H1 (cell line): ENCODE measurements around the gene DDR2. TPM values are rescaled to one million over a fixed set of nuclear protein-coding genes. Genes with fewer than 3 reads are reported as not detected.

Experiments used
- CTCF ChIA-PET: fragments of 300-600 bp; sonication (Branson Sonifier 250); formaldehyde crosslinking; loops from one replicate; lab custom pipeline; 2021; ENCODE audit not compliant: partially characterized antibody; lab: Charles Lee
- POLR2A ChIA-PET: fragments of 300-600 bp; sonication (Branson Sonifier 250); formaldehyde crosslinking; loops from one replicate; lab custom pipeline; 2021; ENCODE audit warnings: inconsistent platforms; ENCODE audit not compliant: partially characterized antibody; lab: Charles Lee
- DNase-seq, 2 experiments: peaks; one replicate each; pipeline versions ENCODE4 v3.0.0 to v3.0.0-alpha.2; 2010 to 2022; ENCODE audit warnings: low spot score in 2 of 2, low read depth in 1 of 2, mixed read lengths in 1 of 2
- FAIRE-seq: peaks from 2 replicates; lab custom pipeline; 2011; peaks lifted over from hg19 to GRCh38; lab: Jason Lieb, UNC
- H2AFZ ChIP-seq: 2 replicates; pipeline ENCODE4 v1.8.1; 2012; ENCODE audit warnings: low read length, inconsistent platforms
- H2AK5ac ChIP-seq: 2 replicates; pipeline ENCODE4 v1.6.1; 2013; ENCODE audit warnings: low read depth, low read length
- H2BK120ac ChIP-seq: replicated peaks from 2 replicates; pipeline ENCODE3; 2013; ENCODE audit warnings: low read depth, low read length, inconsistent platforms
- H2BK12ac ChIP-seq: 2 replicates; pipeline ENCODE4 v1.6.1; 2013; ENCODE audit warnings: low read depth, low read length
- H2BK15ac ChIP-seq: 2 replicates; pipeline ENCODE4 v1.6.1; 2013; ENCODE audit warnings: low read length
- H2BK20ac ChIP-seq: 2 replicates; pipeline ENCODE4 v1.6.1; 2013; ENCODE audit warnings: low read length
- H2BK5ac ChIP-seq: 2 replicates; pipeline ENCODE4 v1.6.1; 2013; ENCODE audit warnings: low read depth, low read length
- H3K14ac ChIP-seq: 2 replicates; pipeline ENCODE4 v1.6.1; 2013; ENCODE audit warnings: inconsistent platforms; ENCODE audit not compliant: insufficient read length
- H3K18ac ChIP-seq: 2 replicates; pipeline ENCODE4 v1.6.1; 2013; ENCODE audit warnings: low read length; ENCODE audit errors: extremely low read depth
- H3K23ac ChIP-seq: 2 replicates; pipeline ENCODE4 v1.6.1; 2013; ENCODE audit warnings: inconsistent platforms; ENCODE audit not compliant: insufficient read length
- H3K23me2 ChIP-seq: 2 replicates; pipeline ENCODE4 v1.6.1; 2013; ENCODE audit warnings: low read depth, low read length
- H3K27ac ChIP-seq: 2 replicates; pipeline ENCODE4 v1.6.1; 2011; ENCODE audit warnings: low read depth, low read length, inconsistent platforms
- H3K27me3 ChIP-seq, 4 experiments: replicated peaks in 1 of 4; 1 replicate in 1 of 4; 2 replicates in 3 of 4; pipeline versions ENCODE4 v1.6.1 to v1.8.1; 2011 to 2013; ENCODE audit warnings: low read length in 3 of 4, mild to moderate bottlenecking in 3 of 4, inconsistent platforms in 2 of 4, mixed read lengths in 2 of 4, moderate library complexity in 1 of 4; ENCODE audit not compliant: control insufficient read depth in 3 of 4, insufficient read depth in 3 of 4; ENCODE audit errors: extremely low read depth in 1 of 4
- H3K36me3 ChIP-seq, 4 experiments: 2 replicates each; pipeline versions ENCODE4 v1.6.1 to v1.8.1; 2011 to 2013; ENCODE audit warnings: mild to moderate bottlenecking in 4 of 4, low read length in 3 of 4, moderate library complexity in 2 of 4, control low read depth in 1 of 4, inconsistent platforms in 1 of 4; ENCODE audit not compliant: insufficient read depth in 4 of 4, control insufficient read depth in 2 of 4
- H3K4ac ChIP-seq: replicated peaks from 2 replicates; pipeline ENCODE3; 2013; ENCODE audit warnings: low read length, low read depth, mixed read lengths, inconsistent platforms; ENCODE audit not compliant: insufficient read length
- H3K4me1 ChIP-seq, 4 experiments: replicated peaks in 1 of 4; 1 replicate in 1 of 4; 2 replicates in 3 of 4; pipeline versions ENCODE4 v1.6.1 to v1.8.1; 2011 to 2013; ENCODE audit warnings: low read length in 3 of 4, inconsistent platforms in 2 of 4, mixed read lengths in 1 of 4; ENCODE audit not compliant: insufficient read depth in 4 of 4, control insufficient read depth in 3 of 4
- H3K4me2 ChIP-seq, 2 experiments: 2 replicates each; pipeline versions ENCODE4 v1.6.1 to v1.8.1; 2011 to 2013; ENCODE audit warnings: low read depth in 2 of 2, low read length in 2 of 2, control low read depth in 1 of 2, inconsistent platforms in 1 of 2, mild to moderate bottlenecking in 1 of 2; ENCODE audit not compliant: insufficient read depth in 1 of 2
- H3K4me3 ChIP-seq, 4 experiments: fragments of 200-600, 300-600 bp in 1 of 4; sonication (generic), shearing (Covaris generic), sonication (Bioruptor Twin) in 1 of 4; 2 replicates each; pipeline versions ENCODE4 v1.5.1 to v1.8.1; 2011 to 2016; ENCODE audit warnings: low read length in 4 of 4, low read depth in 3 of 4, control low read depth in 2 of 4, inconsistent platforms in 2 of 4, mild to moderate bottlenecking in 2 of 4, mixed read lengths in 1 of 4, moderate library complexity in 1 of 4; ENCODE audit not compliant: insufficient read depth in 2 of 4; ENCODE audit errors: extremely low read depth in 1 of 4
- H3K56ac ChIP-seq: replicated peaks from 2 replicates; pipeline ENCODE3; 2013; ENCODE audit warnings: low read depth, mild to moderate bottlenecking, mixed read lengths, low read length, inconsistent platforms; ENCODE audit not compliant: insufficient read length
- H3K79me1 ChIP-seq: 2 replicates; pipeline ENCODE4 v1.6.1; 2013; ENCODE audit warnings: low read depth, low read length, control low read depth
- H3K79me2 ChIP-seq, 2 experiments: 2 replicates each; pipeline versions ENCODE4 v1.6.1 to v1.8.1; 2012 to 2013; ENCODE audit warnings: low read length in 2 of 2, mild to moderate bottlenecking in 2 of 2, inconsistent platforms in 1 of 2; ENCODE audit not compliant: insufficient read depth in 2 of 2, control insufficient read depth in 1 of 2
- H3K9ac ChIP-seq, 4 experiments: replicated peaks in 1 of 4; 1 replicate in 1 of 4; 2 replicates in 3 of 4; pipeline versions ENCODE4 v1.6.1 to v1.8.1; 2011 to 2013; ENCODE audit warnings: low read depth in 3 of 4, low read length in 3 of 4, control low read depth in 2 of 4, mild to moderate bottlenecking in 2 of 4, moderate library complexity in 2 of 4, inconsistent platforms in 1 of 4; ENCODE audit errors: extremely low read depth in 1 of 4
- H3K9me3 ChIP-seq, 2 experiments: 2 replicates each; pipeline versions ENCODE4 v1.6.1 to v1.8.1; 2012 to 2013; ENCODE audit warnings: mild to moderate bottlenecking in 2 of 2, moderate library complexity in 2 of 2, control low read depth in 1 of 2, inconsistent platforms in 1 of 2, low read depth in 1 of 2, low read length in 1 of 2, mixed read lengths in 1 of 2; ENCODE audit not compliant: insufficient read depth in 2 of 2
- H4K20me1 ChIP-seq, 2 experiments: replicated peaks in 1 of 2; 2 replicates each; pipeline versions ENCODE3 to v1.8.1; 2011 to 2013; ENCODE audit warnings: inconsistent platforms in 2 of 2, low read length in 2 of 2, mild to moderate bottlenecking in 1 of 2; ENCODE audit not compliant: insufficient read depth in 2 of 2, control insufficient read depth in 1 of 2
- H4K5ac ChIP-seq: 2 replicates; pipeline ENCODE4 v1.6.1; 2013; ENCODE audit warnings: low read length, low read depth, mixed read lengths, inconsistent platforms; ENCODE audit not compliant: insufficient read length
- H4K8ac ChIP-seq: 2 replicates; pipeline ENCODE4 v1.8.0; 2013; ENCODE audit warnings: mild to moderate bottlenecking, moderate library complexity, low read length, inconsistent platforms; ENCODE audit not compliant: insufficient read depth; ENCODE audit errors: extremely low read depth
- H4K91ac ChIP-seq: replicated peaks from 2 replicates; pipeline ENCODE3; 2013; ENCODE audit warnings: low read length, mixed read lengths, inconsistent platforms; ENCODE audit not compliant: insufficient read length
- BACH1 ChIP-seq: IDR thresholded peaks from 2 replicates; pipeline ENCODE4 v1.6.1; 2012; ENCODE audit warnings: low read length, improper control_type of control experiment
- WGBS, 2 experiments: shearing (Covaris generic) in 1 of 2; methylation state at CpG; one replicate each; pipeline versions ENCODE4 v1.1.6 to v1.1.7; 2013 to 2015; ENCODE audit warnings: low lambda C conversion rate in 2 of 2, mixed read lengths in 2 of 2, inconsistent platforms in 1 of 2, low coverage in 1 of 2, missing lambda C conversion rate in 1 of 2; ENCODE audit not compliant: insufficient replicate concordance in 2 of 2, insufficient coverage in 1 of 2, insufficient read length in 1 of 2; ENCODE audit errors: extremely low coverage in 1 of 2, missing lambda C conversion rate in 1 of 2; 5-methylcytosine and 5-hydroxymethylcytosine counted together
- polyA plus RNA-seq, 7 experiments: library from polyadenylated mRNA; depleted of rRNA in 3 of 7; stranded (reverse) in 5 of 7; unstranded in 2 of 7; fragments of >200 nt in 5 of 7; fragments of 200-250 nt in 2 of 7; gene quantifications; 1 replicate in 5 of 7; 2 replicates in 1 of 7; 4 replicates in 1 of 7; pipeline versions ENCODE4 v1.2.1 to v1.2.3, GENCODE V29; 2011 to 2013; ENCODE audit warnings: missing spikeins in 2 of 7, mixed read lengths in 2 of 7
- total RNA-seq: library from RNA; stranded (reverse); fragmentation: NEBNext Ultra II Directional; extraction: Animal tissue kit (Norgen Biotek cat#: 25700); gene quantifications from 2 replicates; pipeline ENCODE4 v1.2.1, GENCODE V29; 2021

Gene DDR2
- total and polyA plus RNA-seq, 2 of the 8 experiments (the other 6 are each of a cell fraction or from before 2014, with no cell fraction given), result 1.00 to 2.1 TPM

DNA sequence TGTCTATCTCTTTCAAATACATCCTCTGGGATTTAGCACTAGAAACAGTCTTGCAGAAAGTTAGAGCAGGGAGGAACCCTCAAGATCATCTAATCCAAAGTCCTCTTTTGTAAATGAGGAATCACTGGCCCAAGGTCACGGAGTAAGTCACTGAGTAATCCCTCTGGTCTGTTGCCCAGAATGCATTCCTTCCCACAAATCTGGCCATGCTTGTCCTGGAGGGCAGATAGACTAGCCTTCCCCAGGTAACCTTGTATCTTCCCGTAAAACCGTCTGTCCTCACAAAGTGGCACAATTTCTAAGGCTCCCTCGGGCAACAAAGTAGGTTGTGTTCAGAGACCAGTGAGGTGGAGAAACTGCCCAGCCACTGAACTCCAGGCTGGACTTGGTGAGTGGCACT is 46.2 kb downstream of the DDR2 start:
- H3K79me2 ChIP-seq, result no peaks in the 10 kb centered on the region
- no peaks in the 10 kb centered on the region for H3K79me1 ChIP-seq

More for the DNA sequence above, 46.2 kb downstream of the DDR2 start:
- H3K4me1 ChIP-seq, result no peaks in the 10 kb centered on the region
- 96% methylated on average over 4 of the region's 4 CpGs; no CpG with 5 or more reads in 1 of the 2 experiments for WGBS, 2 experiments
- no peak for FAIRE-seq
- H3K9ac ChIP-seq, result no peak overlapping the region
- H2BK20ac ChIP-seq, result no peak overlapping the region
- H2BK15ac ChIP-seq, result no peak overlapping the region
- H3K56ac ChIP-seq, result no peak overlapping the region
- no peak overlapping the region for H4K91ac ChIP-seq
- no peak overlapping the region for H2AK5ac ChIP-seq
- no peaks in the 10 kb centered on the region for H3K23me2 ChIP-seq
- H3K18ac ChIP-seq, result no peak overlapping the region
- H4K5ac ChIP-seq, result no peak overlapping the region
- H2BK12ac ChIP-seq, result no peak overlapping the region
- no peak overlapping the region for H3K4ac ChIP-seq
- H3K4me2 ChIP-seq, result no peak overlapping the region
- ChIA-PET POLR2A (no interaction called here), CTCF (interaction anchor here (0.6 to 3.6 kb wide), 7 partner anchors 10 to 62 kb away, joined by 3 to 17 read pairs (median 4); no protein-coding TSS in a partner anchor)
- H3K23ac ChIP-seq, result no peak overlapping the region
- no peak overlapping the region for H4K8ac ChIP-seq
- no peak for DNase-seq
- H3K9me3 ChIP-seq, result no peaks in the 10 kb centered on the region
- no peak overlapping the region for H3K27ac ChIP-seq
- no peak overlapping the region for H3K14ac ChIP-seq
- no peak for TF ChIP-seq BACH1
- no peaks in the 10 kb centered on the region for H3K36me3 ChIP-seq
- no peak overlapping the region for H2AFZ ChIP-seq
- no peak overlapping the region for H2BK120ac ChIP-seq
- no peaks in the 10 kb centered on the region for H4K20me1 ChIP-seq
- no peak overlapping the region for H2BK5ac ChIP-seq
- H3K27me3 ChIP-seq, result no peaks in the 10 kb centered on the region
- no peak overlapping the region for H3K4me3 ChIP-seq
